ENCODE data around the gene RNGTT.
A peak's percentile ranks its signal among the peaks of the same experiment; 100 is the strongest.
"Not testable (repeated sequence)": the region's sequence is repeated elsewhere in the genome, so short reads cannot be mapped to it uniquely, and the experiment has no call there.

RNGTT gene
- total RNA-seq: 44.6 to 54.9 (median 52.3) reads per million in 4 donors

DNA sequence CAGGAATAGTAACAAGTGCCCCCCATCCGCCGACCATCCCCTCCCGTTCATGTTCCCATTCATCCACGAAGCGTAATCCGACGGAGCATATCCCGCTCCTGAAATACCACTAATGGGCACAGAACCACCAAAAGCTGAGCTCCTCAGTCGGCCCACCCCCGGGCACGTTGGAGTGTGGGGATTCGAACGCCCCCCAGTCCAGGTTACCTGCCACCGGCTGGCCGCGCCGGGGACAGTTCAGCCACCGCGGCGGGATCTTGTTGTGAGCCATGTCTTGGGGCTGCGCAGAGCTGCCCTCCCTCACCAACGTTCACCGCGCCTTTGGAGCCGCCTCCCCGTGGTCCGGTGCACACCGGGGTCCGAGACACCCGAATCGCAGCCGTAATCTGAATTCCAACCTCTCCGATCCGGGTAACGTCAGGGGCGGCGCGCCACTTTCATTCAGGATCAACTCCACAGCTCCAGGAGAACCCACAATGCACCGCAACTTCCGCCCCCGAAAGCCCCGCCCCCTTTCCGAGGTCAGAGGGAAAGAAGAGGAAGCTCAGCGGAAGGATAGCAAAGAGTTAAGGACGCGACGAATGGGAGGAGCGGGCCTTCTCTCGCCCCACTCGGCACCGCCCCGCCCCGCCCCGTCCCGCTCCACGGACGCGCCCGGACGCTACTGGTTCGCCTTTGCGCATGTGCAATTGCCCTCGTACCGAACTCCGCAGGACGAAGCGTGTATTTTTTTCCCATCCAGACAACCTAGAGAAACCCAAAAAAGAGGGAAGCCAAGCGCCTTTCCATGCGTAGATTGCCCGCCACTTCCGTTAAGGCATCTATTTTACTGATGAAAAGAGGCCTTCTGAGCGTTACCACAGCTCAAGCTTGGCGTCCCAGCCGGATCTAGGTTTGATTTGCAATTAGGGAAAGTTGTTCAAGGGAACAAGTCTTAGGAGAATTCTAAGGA lies at the start of gene RNGTT:
Gene RNGTT, minus strand, starts transcription at position 480 of the 952 bp plus-strand sequence. Its CDS starts 209 bp downstream, at position 271.
- DNase-seq: peak; percentile 95 to 97 (median 96)

DNA sequence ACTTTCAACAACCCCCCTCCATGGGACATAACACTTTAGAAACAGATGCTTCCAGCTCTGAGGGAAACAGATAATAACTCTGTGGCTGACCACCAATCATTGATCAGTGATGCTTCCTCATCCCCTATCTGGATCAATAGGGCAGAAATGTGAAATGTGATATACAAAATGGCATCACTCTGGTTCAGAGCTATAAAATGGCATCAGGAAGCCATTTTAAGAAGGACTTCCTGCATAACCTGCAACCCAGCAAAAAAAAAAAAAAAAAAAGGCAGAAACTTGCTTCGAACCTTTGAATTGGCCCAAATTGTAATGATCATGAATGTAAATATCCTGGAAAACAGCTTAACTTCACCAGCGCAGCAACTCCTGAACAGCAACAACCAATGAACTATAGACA lies 48.0 kb upstream of the RNGTT start:
- no peak for DNase-seq

DNA sequence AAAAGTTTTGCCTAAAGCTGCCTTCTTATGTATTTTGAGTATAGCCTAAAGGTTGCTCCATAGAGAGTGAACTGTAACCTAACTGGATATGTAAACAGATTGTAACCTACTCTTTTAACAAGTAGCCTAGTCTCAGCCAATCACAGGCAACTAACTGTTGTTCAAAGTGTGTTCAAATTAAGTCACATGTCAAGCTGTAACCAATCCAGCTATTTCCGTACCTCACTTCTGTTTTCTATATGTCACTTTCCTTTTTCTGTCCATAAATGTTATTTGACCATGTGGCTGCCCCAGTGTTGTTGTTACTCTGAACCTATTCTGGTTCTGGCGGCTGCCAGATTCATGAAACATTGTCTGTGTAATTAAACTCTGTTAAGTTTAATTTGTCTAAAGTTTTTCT lies 47.4 kb upstream of the RNGTT start:
- DNase-seq: no peak

DNA sequence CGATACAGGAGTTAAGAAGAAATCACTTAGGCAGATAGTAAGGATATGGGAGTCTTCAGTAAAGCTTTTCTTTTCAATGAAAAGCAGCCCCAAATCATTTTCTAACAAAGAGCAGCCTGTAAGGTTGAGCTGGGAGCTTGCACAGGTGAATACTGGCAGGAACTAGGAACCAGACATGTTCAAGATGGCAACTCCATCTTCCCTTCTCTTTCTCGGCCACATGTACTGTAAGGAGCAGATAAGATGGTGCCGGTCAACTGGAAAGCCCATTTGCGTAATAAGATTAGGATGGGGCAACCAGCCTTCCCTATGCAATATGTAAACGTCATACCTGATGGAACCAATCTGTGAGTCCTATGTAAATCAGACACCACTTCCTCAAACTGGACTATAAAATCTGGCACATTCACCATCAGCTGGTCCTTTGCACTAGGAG lies 46.2 kb upstream of the RNGTT start:
- no peak for DNase-seq

DNA sequence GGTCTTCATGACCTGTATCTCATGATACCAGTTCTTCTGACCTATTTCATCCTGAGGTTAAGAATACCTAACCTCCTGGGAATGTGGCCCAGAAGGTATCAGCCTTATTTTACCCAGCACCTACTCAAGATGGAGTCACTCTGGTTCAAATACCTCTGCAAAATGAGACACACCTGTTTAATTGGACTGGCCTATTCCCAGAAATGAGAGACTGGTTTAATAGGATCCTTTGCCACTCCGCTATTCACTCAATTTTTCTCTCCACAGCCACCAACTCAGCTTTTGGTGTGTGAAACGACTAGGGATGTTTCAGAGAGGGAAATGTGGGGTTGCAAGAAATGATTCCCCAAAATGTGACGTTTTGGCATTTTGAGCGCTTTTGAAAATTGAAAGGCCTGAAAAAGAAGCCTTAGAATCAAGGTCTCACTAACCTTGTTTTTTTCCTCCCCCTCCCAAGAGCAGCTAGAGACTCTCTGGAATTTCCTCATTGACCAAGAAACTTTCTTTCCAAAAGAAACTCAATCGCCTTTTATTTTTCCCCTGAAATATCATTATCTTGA lies 45.5 kb upstream of the RNGTT start:
- DNase-seq: no peak

DNA sequence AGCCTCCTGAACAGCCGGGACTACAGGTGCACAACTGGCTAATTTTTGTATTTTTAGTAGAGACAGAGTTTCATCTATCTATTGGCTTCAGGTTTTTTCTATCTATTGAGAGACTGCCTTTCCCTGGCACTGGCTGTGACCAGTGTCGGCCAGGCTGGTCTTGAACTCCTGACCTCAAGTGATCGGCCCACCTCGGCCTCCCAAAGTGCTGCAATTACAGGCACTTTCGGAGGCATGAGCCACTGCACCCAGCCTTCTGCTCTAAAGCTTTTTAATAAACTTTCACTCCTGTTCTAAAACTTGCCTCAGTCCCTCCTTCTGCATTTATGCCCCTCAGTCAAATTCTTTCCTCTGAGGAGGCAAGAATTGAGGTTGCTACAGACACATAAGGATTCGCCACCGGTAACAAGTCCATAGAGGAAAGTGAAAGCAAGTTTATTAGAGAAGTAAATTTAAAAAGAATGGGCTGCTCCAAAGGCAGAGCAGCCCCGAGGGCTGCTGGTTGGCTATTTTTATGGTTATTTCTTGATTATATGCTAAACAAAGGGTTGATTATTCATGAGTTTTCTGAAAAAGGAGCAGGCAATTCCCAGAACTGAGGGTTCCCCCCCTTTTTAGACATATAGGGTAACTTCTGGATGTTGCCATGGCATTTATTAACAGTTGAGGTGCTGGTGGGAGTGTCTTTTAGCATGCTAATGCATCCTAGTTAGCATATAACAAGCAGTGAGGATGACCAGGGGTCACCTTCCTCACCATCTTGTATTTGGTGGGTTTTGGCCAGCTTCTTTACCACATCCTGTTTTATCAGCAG lies 44.8 kb upstream of the RNGTT start:
- DNase-seq: no peak

DNA sequence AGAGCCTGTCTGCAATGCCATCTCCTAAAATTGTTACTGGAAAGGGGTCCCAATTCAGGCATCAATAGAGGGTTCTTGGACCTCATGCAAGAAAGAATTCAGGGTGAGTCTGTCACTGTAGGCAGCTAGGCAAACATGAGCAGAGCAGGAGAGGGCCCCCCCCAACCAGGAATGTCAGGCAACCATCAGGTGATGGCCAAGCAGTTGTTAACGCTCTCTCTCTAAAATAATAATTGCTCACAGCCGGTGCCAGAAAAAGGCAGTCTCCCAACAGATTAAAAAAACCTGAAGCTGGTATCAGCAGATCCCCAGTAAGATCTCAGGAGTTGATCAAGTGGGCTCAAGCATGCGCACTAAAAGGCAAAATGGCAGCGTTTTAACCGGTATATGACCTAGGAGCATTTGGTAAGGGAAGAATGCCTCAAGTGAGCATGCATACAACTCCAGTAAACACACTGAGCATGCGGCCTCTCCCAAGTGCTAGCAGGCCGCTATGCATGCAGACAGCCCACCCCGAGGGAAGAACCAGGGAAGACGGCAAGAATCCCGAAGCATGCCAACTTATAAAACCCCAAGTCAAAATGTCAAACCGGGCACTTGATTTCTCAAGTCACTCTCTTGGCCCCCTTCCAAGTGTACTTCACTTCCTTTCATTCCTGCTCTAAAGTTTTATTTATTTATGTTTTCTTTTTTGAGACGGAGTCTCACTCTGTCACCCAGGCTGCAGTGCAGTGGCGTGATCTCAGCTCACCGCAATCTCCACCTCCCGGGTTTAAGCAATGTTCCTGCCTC lies 44.0 kb upstream of the RNGTT start:
- DNase-seq: no peak

DNA sequence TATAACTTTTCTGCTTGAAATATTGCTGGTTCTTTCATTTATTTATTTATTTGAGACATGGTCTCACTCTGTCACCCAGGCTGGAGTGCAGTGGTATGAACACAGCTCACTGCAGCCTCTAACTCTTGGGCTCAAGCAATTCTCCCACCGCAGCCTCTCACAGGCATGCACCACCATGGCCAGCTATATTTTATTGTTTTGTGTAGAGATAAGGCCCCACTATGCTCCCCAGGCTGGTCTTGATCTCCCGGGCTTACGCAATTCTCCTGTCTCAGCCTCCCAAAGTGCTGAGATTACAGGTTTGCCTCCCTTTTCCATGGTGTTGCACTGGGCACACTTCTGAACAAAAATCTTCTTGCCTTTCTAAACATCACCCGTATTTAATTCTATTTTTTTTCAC lies 39.1 kb upstream of the RNGTT start:
- no peak for DNase-seq

DNA sequence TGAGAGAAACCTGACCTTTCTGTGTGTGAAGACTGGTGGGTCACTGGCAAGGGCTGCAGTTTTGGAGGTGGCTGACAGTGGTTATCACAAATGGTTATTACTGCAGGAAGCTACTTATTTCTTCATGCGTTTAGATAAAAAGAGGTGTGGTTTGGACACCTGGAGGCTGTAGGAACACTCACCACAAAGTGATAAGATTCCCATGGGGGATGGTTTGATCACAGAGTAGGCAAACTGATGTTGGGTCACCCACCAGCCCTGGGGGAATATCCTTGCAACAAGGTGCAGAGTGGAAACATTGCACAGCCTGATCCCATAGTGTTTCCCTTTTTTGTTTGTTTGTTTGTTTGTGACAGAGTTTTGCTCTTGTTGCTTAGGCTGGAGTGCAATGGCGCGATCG lies 33.9 kb upstream of the RNGTT start:
- no peak for DNase-seq

DNA sequence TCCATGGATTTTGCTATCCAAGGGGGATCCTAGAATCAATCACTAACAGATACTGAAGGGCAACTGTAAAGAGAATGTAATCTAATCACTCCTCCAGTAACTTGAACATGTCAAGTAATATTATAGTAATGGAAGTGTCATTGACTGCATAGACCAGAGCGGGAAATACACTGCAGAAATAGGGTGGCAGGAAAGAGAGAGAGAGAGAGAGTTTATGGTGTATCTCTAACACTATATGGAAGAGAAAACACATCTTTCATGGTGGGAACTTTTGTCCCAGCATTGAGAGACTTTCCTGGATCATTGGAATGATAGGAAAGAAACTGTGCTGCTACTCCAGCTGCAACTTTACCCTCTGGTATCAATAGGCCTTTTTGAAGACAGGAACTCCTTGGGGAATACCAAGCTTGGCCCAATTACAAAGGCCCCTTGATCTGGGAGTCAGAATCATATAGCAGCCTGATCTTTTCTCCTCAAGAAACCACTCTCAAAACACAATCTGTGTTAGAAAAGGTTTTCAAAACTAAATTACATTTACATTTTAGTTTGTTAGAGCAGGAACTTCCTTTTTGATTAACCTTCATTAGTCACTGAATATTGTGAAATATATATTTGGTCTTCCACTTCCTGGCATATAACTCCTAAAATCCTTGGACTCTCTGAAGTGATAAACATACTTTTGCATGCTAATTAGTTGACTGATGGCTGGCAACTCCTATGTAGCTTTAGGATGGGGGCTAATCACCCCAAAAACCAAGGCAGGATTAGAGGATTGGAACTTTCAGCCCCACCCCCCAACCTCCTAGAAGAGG lies 29.5 kb upstream of the RNGTT start:
- no peak for DNase-seq

DNA sequence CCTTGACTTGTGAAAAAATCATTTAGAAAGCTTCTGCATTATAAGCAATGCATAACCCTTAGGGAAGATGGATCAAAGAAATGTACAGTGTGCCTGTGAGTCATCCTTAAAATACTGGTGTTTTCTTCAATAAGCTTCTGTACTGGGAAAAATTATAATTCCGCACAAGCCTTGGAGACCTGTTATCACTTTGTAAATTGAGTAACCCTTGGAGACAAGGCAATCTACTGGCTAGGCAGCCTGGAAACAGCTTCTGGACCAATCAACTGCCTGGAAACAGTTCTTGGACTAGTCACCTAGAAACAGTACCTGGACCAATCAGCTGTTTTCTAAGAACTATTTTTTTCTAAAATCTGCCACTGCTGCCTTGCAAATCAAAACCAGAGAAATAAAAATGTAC lies 25.8 kb upstream of the RNGTT start:
- DNase-seq: no peak

DNA sequence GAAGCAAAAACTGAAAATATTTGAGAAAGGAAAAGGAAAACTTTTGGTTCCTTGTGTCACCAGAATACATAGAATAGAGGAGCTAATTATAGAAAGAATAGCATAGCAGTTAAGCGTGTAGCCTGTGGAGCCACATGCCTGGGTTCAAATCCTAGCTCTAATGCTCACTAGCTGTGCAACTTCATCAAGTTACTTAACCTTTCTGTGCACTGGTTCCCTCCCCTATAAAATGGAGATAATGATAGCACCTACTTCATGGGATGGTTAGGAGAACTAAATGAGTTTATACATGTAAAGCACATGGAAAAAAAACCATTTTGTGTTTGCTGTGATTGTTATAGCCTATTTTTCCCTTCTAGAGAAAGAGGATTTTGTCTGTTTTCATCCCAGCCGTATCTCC lies 24.5 kb upstream of the RNGTT start:
- no peak for DNase-seq

DNA sequence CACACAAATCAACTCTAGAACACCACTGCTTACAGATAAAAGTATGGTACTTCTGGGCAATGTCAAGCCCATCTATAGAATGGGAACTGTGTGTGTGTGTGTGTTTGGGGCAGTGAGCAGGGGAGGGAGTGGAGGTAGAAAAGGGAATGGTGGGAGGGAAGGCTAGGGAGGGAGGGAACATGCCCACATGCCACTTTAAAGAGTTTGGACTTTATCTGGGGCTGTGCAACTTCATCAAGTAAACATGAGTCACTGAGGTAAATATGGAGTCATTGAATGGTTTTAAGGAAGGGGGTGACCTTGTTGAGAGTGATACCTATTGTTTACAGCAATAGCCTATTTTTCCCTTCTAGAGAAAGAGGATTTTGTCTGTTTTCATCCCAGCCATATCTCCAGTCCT lies 22.5 kb upstream of the RNGTT start:
- no peak for DNase-seq

DNA sequence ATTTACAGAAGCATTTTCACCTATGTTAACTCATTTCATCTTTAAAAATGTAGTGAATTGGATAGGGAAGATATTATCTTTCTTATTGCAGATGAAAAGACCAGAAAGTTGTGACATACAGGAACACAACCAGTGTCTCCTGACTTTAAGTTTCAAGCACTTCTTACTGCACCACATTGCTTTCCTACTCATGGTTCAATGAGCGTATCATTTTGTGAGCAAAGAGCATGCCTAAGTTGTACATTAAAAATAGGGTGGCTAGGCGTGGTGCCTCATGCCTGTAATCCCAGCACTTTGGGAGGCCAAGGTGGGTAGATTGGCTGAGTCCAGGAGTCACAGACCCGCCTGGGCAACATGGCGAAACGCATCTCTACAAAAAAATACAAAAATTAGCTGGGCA lies 21.2 kb upstream of the RNGTT start:
- DNase-seq: no peak

DNA sequence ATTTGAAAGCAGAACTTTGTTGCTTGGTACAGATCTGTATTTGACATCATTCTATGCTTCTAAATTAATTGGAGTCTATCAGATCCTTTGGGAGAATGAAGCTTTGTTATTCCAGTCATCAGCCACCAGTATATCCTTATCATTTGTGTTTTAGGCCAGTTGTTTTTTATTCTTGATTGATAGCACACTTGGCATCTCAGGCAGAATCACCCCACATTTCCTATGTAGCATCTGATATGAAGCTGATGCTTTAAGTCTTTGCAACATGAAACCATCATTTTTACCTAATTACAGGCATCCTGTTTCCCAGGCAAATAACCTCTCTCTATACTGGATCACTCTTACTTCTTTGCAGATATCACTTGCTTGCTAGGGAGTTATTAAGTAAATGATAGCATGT lies 20.7 kb upstream of the RNGTT start:
- no peak for DNase-seq

DNA sequence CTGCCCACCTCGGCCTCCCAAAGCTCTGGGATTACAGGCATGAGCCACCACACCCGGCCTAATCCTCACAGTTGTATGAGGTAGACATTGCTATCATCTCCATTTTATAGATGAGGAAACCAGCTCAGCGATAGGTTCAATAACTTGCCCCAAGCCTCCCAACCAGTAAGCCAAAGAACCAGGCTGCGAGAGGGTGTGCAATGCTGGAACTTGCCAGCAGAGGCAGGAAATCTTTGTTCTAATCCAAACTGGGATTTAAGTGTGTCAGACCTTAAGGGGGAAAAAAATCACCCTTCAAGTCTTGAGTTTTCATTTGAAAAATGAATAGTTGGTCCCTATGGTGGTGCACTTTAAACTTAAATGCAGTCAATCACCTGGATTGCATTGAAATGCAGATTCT lies 20.1 kb upstream of the RNGTT start:
- no peak for DNase-seq

DNA sequence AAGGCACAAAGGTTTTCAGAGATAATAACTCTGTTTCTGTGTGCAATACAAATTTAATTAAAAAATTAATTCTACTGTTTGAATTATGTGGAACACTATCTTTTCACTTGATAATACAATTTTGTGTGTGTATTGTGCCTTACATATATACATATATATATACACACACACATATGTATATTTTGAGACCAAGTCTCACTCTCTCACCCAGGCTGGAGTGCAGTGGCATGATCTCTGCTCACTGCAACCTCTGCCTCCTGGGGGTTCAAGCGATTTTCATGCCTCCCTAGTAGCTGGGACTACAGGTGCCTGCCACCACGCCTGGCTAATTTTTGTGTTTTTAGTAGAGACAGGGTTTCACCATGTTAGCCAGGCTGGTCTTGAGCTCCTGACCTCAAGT lies 19.7 kb upstream of the RNGTT start:
- not testable (repeated sequence) for DNase-seq

DNA sequence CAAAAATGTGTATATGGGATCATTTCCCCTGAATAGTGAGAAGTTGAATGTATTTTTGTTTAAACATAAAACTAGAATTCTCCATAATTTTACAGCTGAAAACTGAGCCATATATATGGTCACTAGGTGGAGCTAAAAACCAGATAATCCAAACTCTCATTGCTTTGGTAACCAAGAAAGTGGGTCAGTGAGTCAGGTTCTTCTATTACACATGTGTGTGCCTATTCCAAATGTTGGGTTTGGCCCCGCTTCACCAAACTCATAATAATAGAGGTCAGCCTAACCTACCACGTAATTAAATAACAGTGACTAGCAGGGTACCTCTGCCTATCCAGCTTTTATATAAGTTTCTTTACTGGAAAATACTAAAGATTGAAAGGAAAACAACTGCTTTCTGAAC lies 19.3 kb upstream of the RNGTT start:
- peak in 1 of 5 donors; percentile 57 for DNase-seq

DNA sequence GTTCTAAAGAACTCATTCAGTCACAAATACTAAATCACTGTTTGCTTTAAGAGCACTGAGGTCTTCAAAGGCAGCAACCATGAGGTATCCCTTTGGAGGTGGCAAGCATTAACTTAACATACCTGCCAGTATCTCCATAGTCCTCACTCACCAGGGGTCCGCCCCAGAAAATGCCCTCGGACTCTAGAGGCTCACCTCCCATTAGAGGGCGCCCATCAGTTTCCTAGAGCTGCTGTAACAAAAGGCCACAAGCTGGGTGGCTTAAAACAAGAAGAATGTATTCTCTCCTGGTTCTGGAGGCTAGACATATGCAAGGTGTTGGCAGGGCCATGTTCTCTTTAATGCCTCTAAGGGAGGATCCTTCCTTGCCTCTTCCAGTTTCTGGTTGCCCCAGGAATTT lies 12.0 kb upstream of the RNGTT start:
- DNase-seq: no peak

DNA sequence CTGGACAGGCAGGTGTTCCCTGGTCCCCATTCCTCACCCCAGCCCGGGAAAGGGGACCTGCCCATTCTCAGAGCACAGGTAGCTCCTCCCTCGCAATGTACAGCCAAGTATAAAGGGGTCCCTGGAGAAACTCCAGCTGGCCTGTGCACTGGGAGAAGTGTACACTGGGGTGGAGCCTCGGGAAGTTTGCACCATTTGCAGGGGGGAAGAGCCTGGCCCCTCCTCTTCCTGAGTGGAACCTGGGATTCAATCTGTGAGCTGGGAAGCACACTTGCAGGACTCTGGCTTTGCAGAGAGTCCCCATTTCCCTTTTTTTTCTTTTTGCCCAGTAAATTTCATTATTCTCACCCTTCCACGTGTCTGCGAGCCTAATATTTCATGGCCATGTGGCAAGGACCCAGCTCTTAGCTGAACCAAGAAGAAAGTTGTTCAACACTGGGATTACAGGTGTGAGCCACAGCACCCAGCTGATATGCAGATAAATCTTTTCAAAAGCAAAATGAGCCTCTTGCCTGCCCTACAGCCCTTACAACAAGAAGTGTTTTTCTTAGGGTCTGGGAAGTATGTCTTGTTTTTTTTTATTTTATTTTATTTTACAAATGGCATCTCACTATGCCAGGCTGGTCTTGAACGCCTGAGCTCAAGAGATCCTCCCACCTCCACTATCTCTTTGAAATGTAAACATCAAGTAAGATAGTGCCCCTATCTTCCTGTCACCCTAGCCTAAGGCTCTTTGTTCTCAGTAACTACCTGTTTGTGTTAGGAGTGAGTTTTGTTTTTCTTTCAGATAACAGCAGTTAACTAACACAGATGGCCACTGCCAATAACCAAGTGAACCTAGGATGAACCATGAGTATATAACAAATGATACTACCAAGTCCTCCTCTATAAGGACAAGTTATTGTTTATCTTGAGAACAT lies 9.3 kb upstream of the RNGTT start:
- DNase-seq: no peak

DNA sequence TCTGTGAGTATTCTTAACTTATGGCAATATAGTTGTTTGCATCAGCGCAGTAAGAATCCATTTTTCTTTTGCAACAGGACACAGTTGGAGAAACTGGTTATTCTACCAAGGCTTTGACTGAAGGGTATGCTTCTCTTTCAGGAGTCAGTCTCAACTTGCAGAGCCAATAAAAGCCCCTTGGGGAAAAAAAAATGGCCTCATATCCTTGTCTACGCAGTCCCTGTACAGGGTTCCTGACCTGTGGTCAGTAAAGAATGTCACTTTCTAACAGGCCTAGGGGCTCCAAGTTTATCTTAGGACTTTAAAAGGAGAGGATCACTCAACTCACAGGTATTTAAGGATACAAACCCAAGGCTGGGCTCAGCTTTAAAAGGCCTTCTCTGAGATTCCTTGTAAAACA lies 6.9 kb upstream of the RNGTT start:
- DNase-seq: no peak

Data from T-helper 1 cell (primary cell).